ENCODE measurements around the gene CTIF.

CTIF gene

DNA sequence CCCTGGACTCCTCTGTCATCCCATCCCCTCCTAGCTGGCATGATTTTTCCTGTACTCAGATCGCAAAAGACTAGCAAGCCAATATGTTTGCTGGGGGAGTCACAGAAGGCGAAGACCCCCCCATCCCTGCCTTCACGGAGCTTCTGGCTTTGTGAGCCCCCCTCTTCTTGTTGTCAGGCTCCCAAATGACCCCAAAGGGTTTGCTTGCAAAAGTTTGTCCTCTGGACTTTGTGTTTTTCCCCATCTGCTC, 242.0 kb downstream of the CTIF start:
- DNase-seq: no peak

DNA sequence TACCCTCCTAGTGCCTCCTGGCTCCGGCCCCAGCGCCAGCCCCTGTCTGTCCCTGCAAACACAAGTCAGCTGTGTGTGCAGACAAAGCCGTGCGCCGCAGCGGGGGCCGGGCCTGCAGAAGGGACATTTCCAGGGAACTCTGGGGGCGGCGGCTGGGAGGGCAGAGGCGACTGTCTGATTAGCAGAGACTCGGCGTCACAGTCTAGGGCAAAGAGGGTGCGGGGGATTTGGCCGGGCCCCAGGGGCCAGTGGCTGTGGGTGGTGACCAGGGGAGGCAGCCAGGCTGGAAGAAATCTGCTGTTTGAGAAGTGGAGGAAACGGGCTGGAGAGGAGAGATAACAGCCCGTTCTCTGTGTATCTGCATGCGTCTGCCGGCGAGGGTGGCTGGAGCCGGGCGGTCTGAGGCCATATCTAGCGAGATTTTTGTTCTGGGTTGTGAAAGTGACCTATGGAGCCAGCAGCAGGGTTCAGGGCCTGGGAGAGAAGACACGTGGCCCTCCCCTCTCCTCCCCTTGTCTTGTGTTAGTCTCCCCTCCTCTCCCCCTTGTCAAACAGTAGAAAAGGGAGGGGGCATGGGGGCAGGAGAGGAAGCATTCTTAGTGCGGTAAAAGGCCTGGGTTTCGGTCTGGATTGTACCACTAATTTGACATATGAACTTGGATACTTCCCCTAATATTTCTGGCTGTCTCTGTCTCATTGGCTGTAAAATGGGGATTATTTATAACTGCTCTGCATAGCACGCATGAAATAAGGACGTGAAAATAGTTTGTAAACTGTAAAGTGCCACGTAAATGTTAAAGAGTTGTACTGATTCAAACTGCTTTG, 242.5 kb downstream of the CTIF start:
- no peak for DNase-seq

DNA sequence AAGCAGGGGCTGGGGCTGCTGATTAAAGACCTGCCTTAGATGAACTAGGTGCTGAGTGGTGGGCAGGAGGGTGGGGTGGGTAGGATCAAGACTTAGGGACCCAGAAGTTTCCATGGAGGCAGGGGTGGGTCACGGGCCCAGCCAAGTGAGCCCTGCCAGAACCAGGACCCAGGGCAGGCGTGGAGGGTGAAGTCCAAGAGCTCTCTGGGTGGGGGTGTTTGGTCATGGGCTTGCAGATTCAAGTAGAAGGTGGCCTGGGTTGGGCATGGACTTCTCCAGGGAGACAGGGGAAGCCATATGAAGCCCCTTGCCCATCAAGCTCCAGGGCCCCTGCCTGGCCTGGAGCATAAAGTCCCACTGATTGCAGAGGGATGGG, 243.1 kb downstream of the CTIF start:
- no peak for DNase-seq

DNA sequence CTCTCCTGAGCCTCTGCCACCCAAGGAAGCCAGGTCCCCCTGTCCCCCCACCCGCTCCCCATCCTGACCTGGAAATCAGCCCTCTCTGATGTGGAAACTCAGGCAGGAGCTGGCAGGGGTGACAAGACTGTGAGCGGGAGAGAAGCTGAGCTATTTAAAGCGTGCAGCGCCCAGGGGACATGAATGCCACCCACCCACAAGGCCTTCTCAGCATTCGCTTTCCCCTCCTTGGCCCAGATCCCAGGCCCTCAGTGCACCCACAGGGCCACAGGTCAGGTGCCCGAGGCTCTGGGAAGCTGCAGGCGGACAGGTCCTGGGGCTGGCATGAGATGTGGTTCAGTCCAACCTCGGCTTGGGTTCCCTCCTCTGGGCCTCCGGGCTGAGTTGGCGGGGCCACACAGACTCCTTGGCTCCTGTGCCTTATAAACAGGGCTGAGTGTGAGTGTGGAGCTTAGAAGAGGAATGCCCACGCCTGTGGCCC, 243.6 kb downstream of the CTIF start:
- DNase-seq: no peak

DNA sequence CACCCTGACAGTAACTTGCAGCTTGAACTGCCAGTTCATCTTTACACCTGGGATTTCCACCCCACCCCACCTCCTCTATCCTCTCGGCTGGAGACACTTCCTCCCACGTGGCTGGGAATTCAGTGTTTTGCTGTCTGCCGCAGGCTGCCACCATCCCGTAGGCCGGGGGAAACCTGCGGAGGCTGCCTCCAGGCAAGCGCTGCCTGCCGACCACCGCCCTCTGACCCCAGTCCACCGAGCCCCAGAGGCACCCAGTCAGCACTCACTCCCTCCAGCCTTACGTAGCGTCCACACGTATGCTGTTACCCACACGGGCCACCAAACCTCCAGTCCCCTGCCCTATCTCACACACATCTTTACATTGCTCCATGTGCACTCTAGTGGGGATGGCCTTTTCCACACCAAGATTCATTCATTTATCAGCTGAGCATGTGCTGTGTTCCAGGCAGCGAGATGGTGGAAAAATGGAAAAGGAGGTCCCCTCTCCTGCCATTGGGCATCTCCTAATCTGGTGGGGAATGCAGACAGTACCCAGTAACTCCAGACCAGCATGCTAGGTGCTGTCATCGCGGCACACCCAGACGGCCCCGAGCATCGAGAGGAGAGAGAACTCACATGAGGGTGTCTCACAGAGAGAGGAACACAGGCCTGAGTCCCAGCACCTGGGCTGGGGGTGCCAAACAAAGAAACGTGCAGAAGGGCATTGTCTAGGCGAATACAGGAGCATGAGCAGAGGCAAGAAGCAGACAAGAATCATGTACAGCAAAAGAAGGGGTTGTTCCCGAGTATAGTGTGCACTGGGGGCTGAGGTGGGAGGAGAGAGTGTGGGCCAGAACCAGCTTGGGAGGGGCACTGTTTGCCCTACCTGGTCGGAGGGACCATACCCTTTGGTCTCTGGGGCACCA, 245.0 kb downstream of the CTIF start:
- no peak for DNase-seq

DNA sequence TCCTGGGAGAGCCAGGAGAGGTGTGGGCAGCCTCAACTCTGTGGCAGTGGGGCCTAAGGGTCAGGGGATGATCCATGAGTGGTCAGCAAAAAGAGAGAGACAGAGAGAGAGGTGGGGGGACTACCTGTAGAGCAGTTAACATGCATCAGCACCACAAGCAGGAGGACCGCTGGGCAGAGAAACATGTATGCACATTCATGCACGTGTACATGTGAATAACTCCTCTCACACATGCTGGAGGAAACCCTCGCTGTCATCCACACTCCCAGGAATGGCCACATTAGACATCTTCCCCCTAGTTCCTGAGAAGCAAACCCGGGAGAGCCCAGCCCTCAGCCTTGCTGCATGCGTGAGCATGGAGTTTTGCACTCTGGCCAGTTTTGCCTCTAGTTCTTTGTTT, 245.8 kb downstream of the CTIF start:
- DNase-seq: no peak

DNA sequence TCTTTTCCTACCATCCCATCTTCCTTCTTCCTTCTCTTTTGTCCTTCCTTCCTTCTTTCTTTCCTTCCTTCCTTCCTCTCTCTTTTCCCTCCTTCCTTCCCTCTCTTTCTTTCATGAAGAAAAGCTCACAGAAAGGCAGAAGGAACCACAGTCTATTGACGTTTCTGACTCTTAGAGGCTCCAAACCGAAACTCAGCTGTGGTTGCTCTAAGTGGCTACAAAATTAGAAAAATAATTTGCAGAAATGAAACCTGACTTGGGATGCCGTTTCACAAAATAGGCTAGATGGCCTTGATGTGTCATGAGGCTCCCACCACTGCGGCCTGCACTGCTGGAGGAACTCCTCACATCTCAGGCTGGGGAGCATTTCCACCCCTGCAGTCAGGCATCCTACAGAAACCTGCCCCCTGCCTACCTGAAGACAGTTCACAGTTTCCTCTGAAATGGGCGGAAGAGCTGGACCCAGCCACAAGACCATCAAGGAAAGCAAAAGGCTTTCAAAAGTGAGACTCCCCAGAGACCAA, 246.3 kb downstream of the CTIF start:
- no peak for DNase-seq

DNA sequence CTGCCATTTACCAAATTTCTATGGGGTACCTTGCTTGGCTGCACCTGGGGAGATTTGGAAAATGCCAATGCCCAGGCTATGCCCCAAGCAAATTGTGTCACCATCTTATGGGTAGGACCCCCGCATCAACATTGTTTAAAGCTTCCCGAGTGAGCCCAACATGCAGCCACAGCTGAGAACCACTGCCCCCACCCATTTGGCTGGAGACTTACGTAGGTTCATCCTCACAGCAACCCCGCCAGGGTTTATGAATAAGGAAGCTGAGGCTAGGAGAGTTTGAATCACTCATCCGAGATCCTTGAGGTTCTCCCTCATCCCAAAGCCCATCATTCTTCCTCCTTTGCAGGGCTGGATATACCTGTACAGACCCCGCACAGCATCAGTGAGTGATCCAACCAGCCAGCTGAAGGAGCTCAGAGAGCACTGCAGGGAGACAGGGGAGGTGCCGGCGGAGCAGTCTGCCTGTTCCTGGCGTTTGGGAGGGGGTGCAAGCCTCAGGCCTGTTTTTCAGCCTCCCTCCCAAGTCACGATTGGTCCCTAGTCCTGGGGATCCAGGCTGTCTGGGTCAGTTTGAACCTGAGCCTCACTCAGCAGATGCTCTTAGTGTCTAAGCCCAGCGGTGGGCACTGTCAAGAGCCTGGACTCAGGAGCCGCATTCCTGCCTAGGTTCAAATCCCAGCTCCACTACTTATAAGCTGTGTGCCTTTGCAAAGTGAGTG, 247.1 kb downstream of the CTIF start:
- no peak for DNase-seq

DNA sequence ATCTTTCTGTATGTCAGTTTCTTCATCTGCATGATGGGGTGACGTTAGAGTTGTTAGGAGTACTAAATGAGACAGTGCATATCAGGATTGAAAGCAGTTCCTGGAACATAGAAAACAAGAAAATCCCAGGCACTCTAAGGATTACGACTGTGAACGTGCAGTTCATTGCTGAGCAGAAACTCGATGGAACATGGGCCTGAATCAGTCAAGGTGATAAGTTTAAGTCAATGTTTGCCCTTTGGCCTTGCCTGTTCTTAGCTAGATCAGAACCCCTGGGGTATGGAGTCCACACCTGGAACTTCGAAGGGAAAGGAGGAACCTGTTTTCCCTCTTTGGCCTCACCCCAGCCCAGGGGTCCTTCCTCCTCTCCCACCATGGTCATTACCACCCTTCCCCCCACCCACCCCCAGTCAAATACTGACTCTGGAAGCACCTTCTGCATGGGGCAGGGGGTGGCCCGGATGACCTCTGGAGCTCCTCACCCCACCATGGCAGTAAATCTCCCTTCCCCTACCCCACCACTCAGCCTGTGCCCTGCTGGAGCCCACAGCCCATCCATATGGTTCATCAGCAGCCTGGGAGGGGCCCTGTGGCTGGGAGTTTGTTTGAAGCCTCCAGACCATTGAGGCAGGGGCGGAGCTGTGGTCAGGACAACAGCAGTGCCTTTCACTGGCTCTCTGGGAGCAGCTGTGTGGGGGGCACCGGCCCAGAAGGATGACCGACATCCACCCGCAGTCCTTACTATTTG, 247.8 kb downstream of the CTIF start:
- no peak for DNase-seq

DNA sequence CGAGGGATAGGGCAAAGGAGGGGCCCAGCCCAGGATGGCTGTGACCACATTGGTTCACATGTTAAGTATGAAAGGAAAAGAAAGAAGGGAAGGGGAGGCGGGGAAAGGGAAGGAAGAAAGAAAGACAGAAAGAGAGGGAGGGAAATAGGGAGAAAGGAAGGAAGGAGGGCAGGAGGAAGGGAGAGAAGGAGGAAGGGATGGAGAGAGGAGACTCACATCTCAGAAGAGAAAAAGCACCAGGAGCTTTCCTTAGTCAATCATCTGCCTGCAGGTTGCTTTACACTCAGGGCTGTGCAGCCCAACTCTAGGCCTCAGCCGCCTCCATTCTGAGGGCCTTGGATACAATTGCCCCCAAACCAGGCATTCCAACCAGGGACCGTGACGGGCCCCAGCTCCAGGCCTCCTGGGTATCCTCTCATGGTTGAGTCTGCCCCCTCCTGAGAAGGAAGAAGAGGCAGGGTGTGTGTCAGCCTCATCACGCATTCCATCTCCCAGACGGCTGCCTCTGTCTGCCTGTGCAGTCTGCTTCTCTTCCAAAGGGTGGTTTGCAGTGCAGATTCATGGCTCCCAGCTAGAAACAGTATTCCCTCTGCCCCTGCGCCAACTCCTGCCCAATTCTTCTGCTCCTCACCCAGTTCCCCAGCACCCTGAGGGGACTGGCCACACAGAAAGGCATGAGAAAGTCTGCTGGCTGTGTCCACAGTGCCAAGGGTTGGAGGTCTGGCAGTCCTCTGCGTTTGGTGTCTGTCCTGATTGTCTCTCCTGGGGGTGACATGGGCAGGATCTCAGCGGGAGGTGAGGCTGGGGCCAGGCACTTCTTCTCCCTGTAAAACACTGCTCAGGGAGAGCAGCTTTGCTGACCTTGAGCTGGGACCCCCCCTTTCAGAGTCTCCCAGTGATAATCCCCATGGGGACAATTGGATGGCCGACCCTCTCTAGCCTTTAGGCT, 248.6 kb downstream of the CTIF start:
- DNase-seq: no peak

DNA sequence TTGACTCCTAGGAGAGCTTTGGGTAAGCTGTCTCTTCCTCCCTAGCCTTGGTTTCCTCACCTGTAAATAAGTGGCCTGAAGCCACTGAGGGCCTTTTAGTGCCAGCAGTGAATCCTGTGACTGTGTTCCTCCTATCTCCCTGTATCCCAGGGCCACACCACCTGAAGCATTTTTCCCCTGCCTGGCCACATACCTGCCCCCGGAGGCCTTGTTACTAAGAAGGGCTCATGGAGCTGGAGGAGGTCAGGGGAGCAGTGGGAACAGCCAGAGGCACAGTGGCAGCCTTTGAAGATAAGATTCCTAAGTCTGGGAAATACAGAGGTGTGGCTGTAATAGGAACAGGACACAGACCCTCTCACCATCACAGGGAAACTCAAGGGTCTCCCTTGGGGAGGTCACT, 249.5 kb downstream of the CTIF start:
- DNase-seq: no peak

DNA sequence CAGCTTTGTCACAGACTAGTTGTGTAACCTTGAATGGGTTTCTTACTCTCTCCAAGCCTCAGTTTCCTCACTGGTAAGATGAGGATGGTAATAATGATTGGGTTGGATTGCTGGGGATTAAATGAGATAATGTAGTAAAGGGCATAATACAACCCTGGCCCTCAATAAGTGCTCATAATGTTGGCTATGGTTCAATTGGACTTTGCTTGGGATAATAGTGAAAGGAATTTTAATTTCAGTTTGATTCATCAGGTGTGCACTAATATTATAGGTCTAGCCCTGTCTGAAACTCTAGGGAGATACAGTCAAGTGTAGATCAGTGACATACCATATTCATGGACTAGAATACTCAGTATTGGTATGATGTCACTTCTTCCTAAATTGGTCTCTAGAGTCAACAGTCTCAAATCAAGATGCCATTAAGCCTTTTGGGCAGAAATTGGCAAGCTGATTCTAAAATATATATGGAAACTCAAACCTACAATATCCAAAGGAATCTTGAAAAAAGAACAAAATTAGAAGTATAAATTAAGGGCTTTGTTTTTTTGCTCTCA, 250.5 kb downstream of the CTIF start:
- no peak for DNase-seq

DNA sequence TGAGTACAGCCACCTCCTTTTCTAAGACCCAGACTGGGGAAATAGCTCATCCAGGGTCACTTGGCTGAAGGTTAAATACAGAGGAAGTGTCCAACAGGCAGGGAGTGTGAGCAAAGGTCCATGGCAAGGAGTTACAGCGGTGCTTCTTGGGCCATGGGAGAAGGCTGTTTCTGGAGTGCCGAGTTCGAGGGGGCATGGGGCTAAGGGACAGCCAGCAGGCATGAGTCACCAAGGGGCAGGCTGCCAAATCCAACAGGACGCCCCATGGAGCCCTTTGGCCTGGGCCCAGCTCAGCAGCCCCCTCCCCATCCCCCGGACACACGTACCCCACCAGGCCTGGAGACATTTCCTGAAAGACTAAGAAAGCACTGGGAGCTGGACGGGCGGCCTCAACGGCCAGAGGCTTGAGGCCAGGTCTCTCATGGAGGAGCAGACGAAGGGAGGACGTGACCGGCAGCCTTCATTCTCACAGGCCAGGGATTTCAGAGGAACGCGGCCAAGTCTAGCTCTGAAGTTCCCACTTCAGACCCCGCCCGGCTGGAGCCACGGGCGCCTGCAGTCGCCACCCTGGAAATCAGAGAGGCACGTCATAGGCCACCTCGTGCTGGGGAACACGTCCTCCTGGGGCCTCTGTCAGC, 251.5 kb downstream of the CTIF start:
- DNase-seq: no peak

DNA sequence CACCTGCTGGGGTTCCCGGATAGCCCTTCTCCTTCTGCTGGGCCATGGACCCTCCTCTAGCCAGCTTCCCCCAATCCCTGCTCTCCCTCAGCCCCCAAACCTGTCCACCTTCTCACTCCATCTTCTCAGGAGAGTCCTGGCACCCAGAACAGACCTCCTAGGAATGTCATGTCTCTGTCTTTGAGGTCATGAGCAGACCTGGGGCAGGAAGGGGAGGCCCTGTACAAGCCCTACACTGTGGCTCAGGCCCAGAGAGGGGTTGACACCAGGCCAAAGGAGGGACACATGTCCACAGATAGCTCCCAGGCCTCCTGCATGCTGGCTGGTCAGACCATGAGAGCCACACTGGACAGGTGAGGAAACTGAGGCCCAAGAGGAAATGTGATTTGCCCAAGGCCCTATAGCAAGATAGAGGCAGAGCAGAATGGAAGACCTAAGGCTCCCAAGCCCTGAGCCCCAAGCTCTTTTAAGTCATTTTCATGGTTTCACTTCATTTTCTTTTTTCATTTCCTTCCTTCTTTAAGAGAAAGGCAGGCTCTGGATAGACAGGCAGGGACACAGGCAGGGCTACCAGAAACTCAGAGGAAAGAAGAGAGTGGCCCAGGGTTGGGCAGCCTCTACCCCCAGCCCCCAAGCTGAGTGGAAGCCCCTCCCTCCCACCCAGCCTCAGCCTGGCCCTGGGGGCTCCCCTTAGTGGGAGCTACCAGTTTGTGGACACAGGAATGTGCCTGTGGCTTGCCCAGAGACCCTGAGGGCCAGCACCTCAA, 252.2 kb downstream of the CTIF start:
- DNase-seq: no peak

DNA sequence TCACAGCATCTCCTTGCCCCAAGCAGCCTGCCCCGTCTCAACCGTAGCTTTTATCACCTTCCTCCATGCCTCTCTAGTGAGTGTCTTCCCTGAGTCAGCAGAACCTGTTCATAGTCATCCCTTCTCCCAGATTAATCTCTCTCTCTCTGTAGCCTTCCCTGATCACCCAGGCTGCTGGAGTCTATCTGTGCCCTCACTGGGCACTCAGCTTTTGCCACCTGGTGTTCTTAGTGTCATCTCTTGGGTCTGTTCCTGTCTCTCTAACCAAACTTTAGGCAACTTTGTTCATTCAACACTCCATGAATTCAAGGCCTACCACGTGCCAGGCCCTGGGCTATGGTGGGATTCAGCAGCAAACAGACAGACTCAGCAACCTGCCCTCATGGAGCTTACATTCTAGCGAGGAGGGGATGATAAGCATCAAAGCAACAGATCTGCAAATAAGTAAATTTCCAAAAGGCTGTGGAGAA, 252.8 kb downstream of the CTIF start:
- no peak for DNase-seq

DNA sequence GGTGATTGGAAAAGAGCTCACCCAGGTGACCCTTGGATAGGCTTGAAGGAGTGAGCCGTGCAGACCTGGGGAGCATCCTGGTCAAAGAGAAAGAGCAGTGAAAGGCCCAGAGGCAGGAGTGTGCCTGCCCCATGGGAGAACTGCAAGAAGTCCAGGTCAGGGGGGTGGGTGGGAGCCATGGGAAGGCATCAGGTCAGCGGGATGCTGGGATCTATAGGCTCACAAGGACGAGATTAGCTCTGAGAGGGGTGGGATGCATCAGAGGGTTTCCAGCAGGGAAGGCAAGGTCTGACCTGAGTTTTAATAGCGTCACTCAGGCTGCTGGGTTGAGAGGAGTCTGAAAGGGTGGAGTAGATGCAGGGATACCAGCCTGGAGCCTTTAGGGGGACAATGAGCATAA, 253.3 kb downstream of the CTIF start:
- no peak for DNase-seq

DNA sequence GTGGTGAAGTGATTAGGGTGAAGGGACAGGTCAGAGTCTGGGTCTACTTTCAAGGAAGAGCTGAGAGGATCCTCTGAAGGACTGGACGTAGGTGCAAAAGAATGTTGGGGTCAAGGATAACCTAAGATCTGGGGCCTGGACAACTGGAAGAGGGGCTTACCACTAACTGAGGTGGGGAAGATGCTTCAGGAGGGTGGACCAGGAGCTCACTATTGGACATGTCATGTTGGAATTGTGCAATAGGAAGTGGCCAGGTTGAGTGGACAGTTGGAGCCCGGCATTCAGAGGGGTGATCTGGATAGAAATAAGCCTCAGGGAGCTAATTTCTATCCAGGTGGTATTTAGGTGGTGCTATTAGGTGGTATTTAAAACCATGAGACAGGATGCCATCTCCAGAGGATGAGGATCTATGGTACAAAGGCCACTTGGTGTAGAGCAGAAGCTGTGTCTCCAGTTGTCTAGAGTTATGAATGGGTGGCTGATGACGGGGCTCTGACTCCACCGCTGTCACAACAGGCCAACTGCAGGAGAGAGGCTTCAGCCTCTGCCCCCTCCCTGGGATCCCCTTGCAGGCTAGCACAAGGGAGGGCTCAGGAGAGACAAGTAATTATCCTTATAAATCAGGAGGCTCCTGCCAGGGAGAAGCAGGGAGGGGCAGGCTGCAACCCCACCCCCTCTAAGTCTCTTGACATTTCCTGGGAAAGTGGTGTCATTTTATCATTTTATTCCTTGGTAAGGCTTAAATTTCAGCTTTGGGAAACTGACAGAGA, 254.0 kb downstream of the CTIF start:
- no peak for DNase-seq

DNA sequence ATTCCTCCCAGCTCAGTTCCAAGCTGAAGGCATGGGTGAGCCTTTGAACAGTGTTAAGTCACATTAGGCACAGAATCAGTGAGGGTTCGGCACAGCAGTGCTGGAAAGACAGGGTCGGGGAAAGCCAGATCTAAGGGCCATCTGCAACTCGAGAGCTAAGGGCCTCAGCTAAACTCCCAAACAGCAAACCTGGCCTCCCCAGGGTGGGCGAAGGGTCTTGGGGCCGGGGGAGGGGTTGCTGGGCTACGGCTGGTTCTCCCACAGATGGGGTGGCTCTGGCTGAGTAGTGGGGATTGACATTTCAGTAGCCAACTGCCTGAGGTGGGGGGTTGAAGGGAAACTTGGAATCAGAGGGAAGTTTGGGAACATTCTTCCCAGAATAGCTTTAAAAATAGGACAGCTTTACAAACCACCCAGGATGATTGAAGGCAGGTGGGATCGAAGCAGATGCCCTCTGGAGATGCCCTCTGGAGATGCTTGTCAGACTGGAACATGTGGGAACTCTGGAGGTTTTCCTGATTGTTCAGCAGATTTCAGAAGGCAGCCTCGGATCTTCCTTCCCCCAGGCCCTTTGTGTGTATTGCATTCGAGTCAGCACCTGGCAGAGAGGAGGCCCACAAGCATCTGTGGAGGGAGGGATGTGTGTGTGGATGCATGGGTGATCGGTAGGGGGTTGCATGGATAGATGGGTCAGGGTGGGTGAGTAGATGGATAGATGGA, 255.6 kb downstream of the CTIF start:
- no peak for DNase-seq

All from stimulated activated CD4-positive, alpha-beta T cell treated with anti-CD3 and anti-CD28 coated beads, Interleukin-4, amount 100 ng/mL, for 1 hour (primary cell).